Measurements from ENCODE around the gene RBFOX1.

GRCh38 chr16:7420843-7421242, 88.2 kb downstream of the RBFOX1 start:
- TF ChIP-seq CTCF (IDR thresholded peaks at IDR 0.05) = no peak
- no peak for TF ChIP-seq ZFX (IDR thresholded peaks at IDR 0.05; ENCODE audit: borderline replicate concordance)
